Stimulated activated CD8-positive, alpha-beta memory T cell treated with anti-CD3 and anti-CD28 coated beads, Interleukin-2, amount 100 ng/mL, for 1 hour (primary cell): ENCODE data around the gene ITGA11.
"Not testable (repeated sequence)": the region's sequence is repeated elsewhere in the genome, so short reads cannot be mapped to it uniquely, and the experiment has no call there.

ENCODE experiments used
- DNase-seq, 2 donors: peaks; one replicate each; pipeline ENCODE4 v3.0.0-alpha.2; 2020; ENCODE audit warnings: low read depth in 2 of 2

Gene ITGA11

GRCh38 chr15:68425428-68426060, 6.4 kb downstream of the ITGA11 start:
- DNase-seq = no peak

GRCh38 chr15:68424754-68425390, 7.1 kb downstream of the ITGA11 start:
- DNase-seq = no peak

GRCh38 chr15:68423359-68424296, 8.3 kb downstream of the ITGA11 start:
- no peak for DNase-seq

- not testable (repeated sequence) for DNase-seq
Observed at GRCh38 chr15:68422403-68423145, 9.4 kb downstream of the ITGA11 start.

- DNase-seq = no peak
Observed at GRCh38 chr15:68421798-68422402, 10.1 kb downstream of the ITGA11 start.

GRCh38 chr15:68421115-68421551, 10.8 kb downstream of the ITGA11 start:
- no peak for DNase-seq

GRCh38 chr15:68420186-68420684, 11.7 kb downstream of the ITGA11 start:
- DNase-seq = no peak

- no peak for DNase-seq
Observed at GRCh38 chr15:68419301-68420175, 12.4 kb downstream of the ITGA11 start.

- DNase-seq = no peak
Observed at GRCh38 chr15:68418611-68419161, 13.3 kb downstream of the ITGA11 start.

GRCh38 chr15:68417897-68418296, 14.1 kb downstream of the ITGA11 start:
- DNase-seq = no peak

GRCh38 chr15:68417051-68417450, 14.9 kb downstream of the ITGA11 start:
- no peak for DNase-seq

- DNase-seq = no peak
Observed at GRCh38 chr15:68416158-68416535, 15.8 kb downstream of the ITGA11 start.

- no peak for DNase-seq
Observed at GRCh38 chr15:68415501-68416157, 16.3 kb downstream of the ITGA11 start.

- no peak for DNase-seq
Observed at GRCh38 chr15:68415061-68415460, 16.9 kb downstream of the ITGA11 start.

- no peak for DNase-seq
Observed at GRCh38 chr15:68414591-68414990, 17.4 kb downstream of the ITGA11 start.

- DNase-seq = no peak
Observed at GRCh38 chr15:68414206-68414555, 17.8 kb downstream of the ITGA11 start.

GRCh38 chr15:68413363-68414205, 18.4 kb downstream of the ITGA11 start:
- DNase-seq = no peak

GRCh38 chr15:68412218-68412617, 19.7 kb downstream of the ITGA11 start:
- DNase-seq = no peak

- DNase-seq = no peak
Observed at GRCh38 chr15:68411735-68412134, 20.2 kb downstream of the ITGA11 start.
